Right renal cortex interstitium (tissue), 3 donors: Measurements from ENCODE around the gene CYTH1. TPM values are rescaled to one million over a fixed set of nuclear protein-coding genes. Genes with fewer than 3 reads are reported as not detected.

Experiments
- DNase-seq, 3 donors: peaks; one replicate each; pipeline ENCODE4 v3.0.0-alpha.2; 2013; ENCODE audit warnings: low read depth in 3 of 3, low spot score in 2 of 3
- polyA plus RNA-seq, 3 donors: library from polyadenylated mRNA; unstranded; fragments of 120-200 nt; gene quantifications; one replicate each; pipeline ENCODE4 v1.2.1, GENCODE V29; 2013; ENCODE audit not compliant: insufficient read length in 3 of 3

The CYTH1 gene
- polyA plus RNA-seq, 3 donors = 21.1 to 24.3 (median 21.8) TPM

DNA sequence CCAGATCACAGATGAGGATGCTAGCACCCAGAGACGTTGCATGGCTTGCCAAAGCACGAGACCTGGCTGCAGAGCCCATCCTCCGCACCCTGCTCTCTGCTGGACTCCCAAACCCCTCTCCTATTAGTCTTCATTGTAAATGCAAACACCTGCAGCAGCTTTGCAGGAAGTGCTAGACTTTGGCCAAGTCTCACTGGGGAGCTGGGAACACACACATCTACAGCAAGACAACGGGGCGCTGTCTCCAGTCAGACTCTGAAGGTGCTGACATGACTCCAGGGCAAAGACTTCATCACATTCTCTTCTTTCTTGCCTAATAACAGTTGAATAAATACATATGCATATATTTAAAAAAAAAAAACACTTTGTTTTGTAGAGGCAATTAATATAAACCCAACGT, 43.8 kb downstream of the CYTH1 start:
- DNase-seq = no peak

DNA sequence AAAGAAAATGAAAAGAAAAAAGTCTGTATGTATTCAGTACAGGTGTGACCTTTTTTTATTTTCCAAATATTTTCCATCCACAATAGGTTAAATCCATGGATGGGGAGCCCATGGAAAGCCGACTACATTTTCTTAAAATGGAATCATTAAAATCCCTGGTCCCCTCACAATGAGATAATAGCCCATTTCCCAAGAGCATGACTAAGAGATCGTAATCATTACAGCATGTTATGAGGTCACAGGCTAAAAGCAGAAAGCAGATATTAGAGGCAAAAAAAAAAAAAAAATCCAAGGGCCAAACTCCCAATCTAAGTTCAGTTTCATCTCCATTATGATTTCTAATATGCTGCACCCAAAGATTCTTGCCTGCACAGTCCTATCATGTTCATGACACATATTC, 44.7 kb downstream of the CYTH1 start:
- no peak for DNase-seq

DNA sequence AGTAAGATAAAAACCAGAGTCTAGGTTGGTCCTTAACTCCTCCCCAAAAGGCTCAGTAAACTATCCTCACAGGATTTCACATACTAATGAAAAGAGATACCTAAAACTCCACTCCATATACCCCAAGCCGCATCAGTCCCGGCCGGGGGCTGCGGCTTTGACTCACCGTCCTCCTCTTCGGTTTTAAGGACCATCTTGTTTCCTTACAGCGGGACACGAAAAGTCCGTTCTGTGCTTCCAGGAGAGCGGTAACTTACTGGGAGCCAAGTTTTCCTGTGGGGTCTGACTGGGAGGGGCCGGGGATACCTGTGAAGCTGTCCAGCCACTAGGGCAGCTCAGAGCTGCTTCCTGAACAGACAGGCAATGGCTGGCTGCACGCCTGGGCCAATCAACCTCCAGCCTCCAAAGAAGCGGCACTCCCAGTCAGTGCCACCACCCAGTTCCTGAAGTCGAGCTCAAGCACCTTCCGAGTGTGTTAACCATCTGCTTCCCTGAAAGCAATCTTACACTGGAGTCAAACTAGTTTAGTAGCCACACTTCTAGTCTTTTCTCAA, 45.5 kb downstream of the CYTH1 start:
- DNase-seq = no peak

DNA sequence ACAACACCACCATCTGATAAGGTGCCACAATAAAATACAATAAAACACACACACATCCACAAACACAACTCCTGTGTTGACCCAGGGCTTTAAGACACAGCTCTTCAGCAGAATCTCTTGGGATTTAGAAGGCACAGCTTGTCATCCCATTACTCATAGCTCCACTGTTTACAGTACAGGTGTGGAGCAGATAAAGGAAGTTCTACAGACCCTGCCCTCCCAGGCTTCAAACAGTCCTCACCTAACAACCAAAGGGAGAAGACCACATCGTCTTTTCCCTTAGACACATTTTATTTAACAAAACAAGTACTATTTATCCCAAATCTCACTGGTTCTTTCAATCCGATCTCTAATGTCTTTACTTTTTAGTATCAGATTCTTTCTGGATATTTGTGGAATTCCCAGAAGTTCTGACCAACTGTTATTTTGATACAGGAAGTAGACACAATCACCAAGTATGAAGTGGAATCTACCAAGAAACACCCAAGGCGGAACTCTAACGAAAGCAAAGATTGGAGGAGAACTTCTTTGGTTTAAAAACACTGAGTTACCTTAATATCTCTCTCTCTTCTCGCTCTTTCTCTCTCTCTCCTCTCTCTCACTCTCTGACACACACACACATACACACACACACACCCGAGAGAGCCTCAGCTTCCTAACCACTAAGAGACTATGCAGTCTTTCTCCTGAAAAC, 46.1 kb downstream of the CYTH1 start:
- DNase-seq = no peak

DNA sequence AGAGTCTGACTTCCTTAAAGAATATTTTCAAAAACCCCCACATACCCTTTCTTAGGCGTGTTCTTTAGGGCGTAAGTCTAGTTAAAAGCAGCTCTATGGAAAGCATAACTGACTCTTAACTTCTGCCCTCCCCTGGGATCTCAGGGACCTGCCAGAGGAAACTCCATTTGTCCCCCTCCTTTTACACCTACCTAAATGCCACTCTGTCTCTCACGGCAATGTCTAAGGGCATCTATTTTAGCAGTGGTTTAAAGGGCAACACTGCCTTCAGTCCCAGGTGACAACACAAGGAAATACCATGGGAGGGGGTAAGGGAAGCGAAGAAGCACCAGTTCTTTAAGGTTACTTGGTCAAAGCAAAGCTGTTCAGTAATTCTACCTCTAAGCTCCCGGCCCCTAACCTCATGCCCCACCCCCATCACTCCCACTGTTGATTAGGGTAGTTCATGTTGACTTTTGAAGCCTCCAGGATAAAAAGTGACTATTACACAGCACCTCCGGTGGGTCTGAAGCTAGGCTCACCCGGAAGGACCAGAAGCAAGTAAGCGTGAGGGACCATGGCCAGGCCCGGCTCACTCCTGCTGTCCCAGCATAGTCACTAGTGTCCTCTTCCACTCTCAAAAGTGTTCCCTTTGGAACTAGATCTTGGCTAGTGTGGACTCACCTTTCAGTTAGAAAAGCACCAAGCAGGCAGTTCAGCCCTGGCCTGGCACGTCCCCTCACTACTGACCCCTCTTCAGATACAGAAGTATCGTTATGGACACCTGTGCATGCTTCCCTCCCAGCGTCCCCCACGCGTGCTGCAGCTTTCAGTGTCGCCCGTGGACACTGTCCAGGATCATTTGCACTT, 47.1 kb downstream of the CYTH1 start:
- DNase-seq = no peak

DNA sequence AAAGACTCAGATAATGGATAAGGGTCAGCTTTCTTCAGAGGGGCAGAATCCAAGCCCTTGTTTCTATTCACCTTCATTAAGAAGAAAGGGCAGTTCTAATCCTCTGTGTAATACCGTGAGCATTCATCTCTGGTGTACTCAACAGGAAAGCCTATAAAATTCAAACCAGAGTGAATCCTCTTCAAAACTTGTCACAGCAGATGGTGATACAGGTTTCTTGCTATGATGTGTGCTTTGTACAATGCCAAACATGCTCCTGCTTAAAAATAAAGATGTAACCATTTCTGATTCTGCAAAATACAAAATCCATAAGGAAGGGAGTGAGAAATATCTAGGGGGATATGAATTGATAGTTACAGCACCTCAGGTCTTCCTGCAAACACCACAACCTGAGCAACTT, 49.7 kb downstream of the CYTH1 start:
- no peak for DNase-seq

DNA sequence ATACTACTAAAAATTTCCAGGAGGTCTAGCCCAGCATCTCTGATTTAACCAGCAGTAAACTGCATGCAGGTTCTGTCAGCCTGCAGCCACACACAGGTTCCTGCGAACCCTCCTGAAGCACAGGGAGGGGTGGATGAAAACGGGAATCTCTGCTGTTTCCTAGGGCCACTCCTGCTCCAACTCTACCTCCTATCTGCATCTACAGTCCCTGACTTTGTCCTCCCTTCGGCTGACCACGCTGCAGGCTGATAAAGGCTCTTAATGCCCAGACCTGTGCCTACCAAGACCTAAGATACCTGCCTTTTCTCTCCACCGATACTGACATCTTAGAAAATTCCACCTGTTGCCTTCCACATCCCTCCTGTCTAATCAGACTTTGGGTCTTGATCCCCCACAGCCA, 50.2 kb downstream of the CYTH1 start:
- DNase-seq = no peak

DNA sequence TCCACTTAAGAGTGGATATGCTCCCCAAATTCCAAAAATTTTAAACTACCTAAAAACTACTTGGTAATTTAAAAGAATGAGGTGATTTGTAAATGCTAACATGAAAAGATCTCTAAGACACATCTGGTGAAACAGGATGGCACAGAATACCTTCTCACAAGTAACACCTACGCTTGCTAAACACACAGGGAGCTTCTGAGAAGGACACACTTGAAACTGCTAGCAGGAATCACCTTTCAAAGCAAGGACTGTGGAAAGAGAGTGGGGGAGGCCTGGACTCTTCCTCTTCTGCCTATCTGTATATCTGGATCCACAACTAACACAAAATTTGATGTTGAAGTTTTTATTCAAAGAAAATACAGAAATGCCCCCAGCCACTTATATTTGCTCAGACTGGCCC, 52.4 kb downstream of the CYTH1 start:
- DNase-seq = no peak

DNA sequence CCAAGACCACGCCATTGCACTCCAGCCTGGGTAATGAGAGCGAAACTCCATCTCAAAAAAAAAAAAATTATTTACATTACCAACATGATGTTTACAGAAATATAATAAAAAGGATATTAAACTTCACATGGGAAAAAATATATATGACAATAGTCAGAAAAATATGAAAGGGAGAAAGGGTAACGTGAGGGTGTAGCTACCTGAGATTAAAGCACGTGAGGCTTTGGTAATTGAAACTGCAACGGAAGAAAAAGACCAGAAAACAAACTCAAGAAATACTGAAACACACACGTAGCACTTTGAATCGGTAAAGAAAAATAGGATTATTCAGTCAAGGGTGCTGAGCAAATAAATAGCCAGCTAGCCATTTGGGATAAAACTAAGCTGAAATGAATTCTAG, 53.6 kb downstream of the CYTH1 start:
- no peak for DNase-seq

DNA sequence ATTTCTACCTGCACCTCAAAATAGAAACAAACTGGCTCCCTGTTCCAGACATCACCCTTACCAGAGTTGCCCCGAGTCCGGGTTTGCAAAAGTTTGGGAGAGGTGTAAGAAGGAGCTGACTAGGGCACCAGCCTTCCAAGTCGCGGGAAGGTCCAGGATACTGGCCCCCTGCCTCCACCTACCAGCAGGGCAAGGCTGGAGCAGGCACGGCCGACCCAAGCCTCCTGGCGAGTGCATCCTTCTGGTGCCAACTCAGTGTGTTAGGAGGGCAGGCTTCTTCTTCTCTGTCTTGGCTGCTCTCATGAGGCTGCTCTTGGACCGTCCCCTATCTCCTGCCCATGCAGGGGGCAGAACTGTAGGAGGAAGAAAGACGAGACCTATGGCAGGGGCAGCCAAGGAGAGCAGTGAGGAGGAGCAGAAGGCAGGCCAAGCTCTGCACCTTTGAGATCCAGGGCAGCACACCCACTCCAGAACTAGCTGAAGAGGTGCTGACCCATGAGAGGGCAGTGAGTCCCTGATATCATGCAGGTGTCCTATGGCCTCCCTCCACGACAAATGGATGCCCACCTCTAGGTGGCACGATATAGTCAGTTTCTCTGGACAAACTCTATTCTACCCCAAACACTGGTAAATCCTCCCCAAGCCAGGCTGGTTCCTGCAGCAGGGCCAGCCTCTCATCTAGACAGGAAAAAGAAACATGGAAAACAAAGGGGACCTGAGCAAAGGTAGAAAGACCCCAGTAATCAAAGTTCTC, 54.4 kb downstream of the CYTH1 start:
- DNase-seq = no peak

DNA sequence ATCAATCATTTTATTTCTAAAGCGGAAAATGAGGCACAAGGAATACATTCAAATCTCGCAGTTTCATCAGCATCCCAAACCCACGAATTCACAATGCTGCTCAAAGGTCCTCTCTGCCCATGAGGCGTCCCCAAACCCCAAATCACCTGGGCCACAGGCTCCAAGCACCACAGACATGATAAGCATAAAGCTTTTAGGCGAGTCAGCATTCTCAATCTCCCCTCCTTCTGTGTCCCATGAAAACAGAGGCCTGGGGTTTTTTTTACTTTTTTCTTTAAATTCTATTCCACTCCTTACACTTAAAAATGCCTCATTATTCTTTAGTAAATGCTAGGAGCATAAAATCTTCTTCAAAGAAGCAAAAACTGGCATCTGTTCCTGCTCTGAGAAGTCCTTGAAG, 55.0 kb downstream of the CYTH1 start:
- no peak for DNase-seq

DNA sequence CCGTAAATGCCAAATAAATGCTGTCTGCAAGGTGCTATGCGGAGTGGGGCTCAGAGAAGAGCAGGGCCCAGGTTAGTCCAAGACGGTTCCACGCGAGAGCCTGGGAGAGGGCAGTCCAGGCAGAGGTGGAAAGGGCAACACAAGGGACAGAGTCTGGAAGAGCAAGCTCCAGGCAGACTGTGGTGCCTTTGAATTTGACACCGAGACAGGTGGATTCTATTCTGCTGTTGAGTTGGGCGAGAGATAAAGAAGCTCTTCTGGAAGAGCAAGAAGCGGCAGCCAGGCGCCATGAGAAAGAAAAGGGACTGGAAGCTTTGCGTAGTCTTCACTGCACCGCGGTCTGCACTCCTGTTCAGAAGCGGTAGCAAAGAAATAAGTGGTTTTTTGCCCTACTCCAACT, 55.6 kb downstream of the CYTH1 start:
- no peak for DNase-seq

DNA sequence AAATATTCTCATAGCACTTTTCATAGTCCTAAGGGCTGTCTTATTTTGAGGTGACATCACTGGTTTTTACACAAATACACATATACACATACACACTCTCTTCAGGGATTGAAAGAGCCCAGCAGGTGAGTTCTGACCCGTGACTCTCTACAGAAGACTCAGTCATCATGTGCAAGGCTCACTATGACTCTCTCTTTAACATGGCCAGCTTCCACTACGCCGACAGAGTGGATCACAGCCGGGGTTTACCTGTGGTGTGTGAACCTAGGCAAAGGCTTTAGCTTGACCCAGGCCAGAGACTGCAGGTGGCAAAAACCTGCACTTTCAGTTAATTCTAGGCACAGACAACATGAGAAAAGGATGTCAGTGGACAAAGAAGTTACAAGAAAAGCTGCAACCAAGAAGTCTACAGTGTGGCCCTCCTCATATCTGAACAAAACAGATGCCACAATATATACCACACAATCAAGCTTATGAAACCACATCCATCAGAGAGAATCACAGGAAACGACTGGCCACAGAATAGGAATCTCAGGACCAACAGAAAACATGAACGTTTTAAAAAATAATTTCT, 56.5 kb downstream of the CYTH1 start:
- no peak for DNase-seq

DNA sequence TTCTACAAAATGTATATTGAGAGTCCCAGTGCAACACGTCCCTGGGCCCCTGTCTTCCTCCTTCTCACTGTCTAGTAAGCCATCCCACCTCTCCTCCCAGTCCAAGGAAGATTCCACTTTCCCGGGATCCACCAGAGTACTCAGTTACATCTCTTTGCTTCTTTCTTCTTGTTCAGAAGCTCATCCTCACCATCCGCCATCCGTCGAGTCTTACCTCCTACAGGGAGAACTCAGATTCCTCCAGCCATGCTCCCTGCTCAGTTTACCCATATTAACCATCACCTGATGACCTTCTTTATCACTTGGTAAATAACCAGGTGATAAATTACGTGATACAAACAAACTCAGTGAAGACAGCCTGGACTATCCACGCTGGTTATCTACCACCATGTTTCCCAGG, 57.1 kb downstream of the CYTH1 start:
- no peak for DNase-seq

DNA sequence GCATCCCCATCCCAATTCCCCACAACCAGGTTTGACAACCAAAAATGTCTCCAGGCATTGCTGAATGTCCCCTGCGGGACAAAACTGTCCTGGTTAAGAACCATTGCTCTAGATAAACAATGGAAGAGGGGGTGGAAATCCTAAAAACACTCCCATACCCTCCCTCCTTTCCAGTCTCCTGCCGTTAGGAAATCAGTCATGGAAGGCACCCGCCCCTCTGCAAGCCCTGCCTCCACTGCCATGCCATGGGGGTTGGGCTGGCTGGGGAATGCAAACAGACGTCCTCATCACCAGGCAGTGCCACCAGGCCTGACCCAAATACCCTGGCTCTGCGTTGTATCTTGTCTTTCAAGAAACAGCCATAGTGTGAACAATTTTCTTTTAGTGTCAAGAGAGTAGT, 57.5 kb downstream of the CYTH1 start:
- no peak for DNase-seq

DNA sequence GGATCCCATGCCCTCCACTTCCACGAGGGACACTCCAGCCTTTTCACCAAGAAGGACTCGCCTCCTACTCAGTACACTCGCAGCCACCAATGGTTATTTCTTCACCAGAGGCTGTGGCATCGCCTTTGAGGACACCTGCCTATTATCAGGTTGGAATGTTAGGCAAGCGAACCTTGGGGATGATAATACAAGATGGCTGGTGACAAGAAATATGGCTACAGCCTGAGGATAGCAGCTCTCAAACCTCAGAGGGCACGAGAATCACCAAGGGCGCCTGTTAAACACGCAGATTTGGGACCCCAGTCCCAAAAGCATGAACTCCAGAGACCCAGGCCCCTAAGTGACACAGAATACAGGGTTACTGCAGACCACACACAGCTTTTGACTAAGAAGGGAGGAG, 58.1 kb downstream of the CYTH1 start:
- no peak for DNase-seq

DNA sequence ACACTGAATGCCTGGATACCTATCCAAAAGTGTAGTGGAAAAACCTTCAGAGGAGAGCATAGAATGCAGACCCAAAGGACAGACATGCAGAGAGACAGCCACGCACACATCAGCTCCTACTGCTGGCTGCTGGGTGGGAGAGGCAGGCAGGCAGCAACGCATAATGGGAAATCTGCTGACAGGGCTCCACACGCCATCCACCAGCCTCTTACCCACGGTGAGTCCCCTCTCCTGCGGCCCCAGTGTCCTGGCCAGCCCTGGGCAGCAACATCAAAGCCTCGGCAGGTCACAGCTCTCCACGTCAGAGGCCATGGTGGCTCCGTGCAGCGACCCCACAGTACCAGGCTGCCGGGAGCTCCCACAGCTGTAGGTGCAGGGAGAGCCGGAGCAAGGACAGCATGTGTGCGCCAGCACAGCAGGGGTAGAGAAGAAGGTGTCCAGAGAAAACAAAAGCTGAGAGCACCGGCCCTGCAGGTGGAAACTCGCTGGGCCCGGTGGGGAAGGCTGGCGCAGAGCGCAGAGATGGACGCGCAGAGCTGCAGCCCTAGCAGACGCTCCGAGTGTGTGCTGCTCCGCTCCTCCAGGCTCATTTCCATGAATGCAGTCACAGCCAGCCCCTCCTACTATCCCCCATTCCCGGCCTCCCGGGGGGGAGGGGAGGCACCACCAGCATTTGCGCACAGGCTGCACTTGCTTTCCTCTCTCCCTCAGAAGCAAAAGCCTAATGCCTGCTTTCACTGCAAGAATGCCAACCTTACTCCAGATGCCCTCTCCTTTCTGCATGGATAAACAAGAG, 58.9 kb downstream of the CYTH1 start:
- DNase-seq = peak in 1 of 3 donors; percentile 68

DNA sequence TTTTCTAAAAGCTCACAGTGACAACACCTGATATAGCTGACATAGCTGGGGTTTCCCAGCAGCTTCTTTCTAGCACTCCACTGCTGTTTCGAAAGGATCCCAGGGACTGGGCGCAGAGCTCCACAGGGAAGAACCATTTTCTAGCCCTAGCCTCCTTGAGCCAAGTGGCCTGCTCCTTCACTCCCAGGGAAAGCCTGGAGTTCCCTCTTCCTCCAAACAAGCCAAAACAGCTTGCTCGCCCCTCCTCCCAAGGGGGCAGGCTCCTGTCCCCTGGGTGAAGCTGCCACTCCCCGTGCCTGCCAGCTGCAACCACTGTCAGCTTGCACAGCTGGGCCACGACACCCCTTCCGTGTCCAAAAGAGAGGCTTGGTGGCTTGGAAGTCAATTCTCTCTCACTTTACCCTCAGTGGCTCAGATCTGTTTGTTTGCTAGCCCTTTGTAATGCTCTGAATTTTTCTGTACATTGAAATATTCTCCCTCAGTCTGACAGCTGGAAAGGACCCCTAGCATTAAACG, 59.8 kb downstream of the CYTH1 start:
- DNase-seq = no peak

DNA sequence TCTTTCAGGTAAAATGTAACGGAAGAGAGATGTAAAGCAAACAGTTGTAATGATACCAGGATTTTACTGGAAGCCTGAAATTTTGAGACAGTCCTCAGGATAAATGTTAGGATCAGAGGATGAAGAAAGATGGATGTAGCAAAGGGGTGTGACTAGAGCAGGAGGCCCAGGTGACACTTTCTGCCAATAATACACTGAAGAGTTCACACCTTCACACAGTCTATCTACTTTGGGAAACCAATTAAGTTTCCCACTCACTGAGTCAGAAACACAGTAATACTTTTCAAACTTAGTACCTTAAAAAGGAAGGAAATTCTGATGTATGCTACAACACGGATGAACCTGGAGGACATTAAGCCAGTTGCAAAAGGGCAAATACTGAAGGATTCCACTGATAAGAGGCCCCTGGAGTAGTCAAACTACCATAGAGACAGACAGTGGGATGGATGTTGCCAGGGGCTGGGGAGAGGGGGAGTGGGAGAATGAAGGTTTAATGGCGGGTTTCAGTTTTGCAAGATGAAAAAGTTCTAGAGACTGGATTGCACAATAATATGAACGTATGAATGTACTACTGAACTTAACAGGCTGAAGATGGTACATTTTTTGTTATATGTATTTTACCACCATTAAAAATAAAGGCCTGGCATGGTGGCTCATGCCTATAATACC, 62.3 kb downstream of the CYTH1 start:
- DNase-seq = no peak
